Measurements from ENCODE around the gene REEP1.

GRCh38 chr2:86281066-86281700 is 56.2 kb downstream of the REEP1 start:
- TF ChIP-seq CTCF (IDR thresholded peaks at IDR 0.05): no peak
- TF ChIP-seq POLR2AphosphoS5 (IDR thresholded peaks at IDR 0.05): no peak
- no peak for TF ChIP-seq POLR2A (IDR thresholded peaks at IDR 0.05)
- TF ChIP-seq EP300 (IDR thresholded peaks at IDR 0.05): no peak

Data from suprapubic skin (tissue), 4 donors.